Measurements from ENCODE around the gene NECAB3.

DNA sequence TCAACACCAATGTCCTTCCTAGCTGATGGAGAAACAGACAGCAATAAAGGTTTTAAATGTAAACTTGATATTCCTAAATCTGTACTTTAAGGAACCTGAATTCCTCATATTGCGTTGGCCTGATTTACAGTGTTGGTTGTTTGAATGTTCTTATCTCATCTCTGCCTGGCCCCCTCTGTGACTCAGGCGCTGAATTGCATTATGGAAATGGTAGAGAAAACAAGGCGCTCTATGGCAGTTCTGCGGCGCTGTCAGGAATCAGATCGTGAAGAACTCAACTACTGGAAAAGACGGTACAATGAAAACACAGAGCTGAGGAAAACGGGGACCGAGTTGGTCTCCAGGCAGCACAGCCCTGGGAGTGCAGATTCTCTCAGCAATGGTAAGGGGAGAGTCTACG is 44.7 kb downstream of the NECAB3 start:
- TF ChIP-seq, protein P1, sequence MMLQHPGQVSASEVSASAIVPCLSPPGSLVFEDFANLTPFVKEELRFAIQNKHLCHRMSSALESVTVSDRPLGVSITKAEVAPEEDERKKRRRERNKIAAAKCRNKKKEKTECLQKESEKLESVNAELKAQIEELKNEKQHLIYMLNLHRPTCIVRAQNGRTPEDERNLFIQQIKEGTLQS (IDR thresholded peaks at IDR 0.05): no peak
- TF ChIP-seq, protein P2, sequence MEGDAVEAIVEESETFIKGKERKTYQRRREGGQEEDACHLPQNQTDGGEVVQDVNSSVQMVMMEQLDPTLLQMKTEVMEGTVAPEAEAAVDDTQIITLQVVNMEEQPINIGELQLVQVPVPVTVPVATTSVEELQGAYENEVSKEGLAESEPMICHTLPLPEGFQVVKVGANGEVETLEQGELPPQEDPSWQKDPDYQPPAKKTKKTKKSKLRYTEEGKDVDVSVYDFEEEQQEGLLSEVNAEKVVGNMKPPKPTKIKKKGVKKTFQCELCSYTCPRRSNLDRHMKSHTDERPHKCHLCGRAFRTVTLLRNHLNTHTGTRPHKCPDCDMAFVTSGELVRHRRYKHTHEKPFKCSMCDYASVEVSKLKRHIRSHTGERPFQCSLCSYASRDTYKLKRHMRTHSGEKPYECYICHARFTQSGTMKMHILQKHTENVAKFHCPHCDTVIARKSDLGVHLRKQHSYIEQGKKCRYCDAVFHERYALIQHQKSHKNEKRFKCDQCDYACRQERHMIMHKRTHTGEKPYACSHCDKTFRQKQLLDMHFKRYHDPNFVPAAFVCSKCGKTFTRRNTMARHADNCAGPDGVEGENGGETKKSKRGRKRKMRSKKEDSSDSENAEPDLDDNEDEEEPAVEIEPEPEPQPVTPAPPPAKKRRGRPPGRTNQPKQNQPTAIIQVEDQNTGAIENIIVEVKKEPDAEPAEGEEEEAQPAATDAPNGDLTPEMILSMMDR (IDR thresholded peaks at IDR 0.05; ENCODE audit: low read depth, low read length, missing input control): no peak
- TF ChIP-seq JUND (IDR thresholded peaks at IDR 0.05) (no peak), GABPA (IDR thresholded peaks at IDR 0.05 in 1 of 2, conservative IDR thresholded peaks at IDR 0.05 in 1 of 2) (no peak), RAD21 (IDR thresholded peaks at IDR 0.05) (no peak), TAF1 (conservative IDR thresholded peaks at IDR 0.05) (no peak), YY1 (IDR thresholded peaks at IDR 0.05) (no peak), HNF4A (conservative IDR thresholded peaks at IDR 0.05) (no peak)
- TF ChIP-seq, protein P3, sequence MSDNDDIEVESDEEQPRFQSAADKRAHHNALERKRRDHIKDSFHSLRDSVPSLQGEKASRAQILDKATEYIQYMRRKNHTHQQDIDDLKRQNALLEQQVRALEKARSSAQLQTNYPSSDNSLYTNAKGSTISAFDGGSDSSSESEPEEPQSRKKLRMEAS (IDR thresholded peaks at IDR 0.05): no peak
- TF ChIP-seq, protein P4, sequence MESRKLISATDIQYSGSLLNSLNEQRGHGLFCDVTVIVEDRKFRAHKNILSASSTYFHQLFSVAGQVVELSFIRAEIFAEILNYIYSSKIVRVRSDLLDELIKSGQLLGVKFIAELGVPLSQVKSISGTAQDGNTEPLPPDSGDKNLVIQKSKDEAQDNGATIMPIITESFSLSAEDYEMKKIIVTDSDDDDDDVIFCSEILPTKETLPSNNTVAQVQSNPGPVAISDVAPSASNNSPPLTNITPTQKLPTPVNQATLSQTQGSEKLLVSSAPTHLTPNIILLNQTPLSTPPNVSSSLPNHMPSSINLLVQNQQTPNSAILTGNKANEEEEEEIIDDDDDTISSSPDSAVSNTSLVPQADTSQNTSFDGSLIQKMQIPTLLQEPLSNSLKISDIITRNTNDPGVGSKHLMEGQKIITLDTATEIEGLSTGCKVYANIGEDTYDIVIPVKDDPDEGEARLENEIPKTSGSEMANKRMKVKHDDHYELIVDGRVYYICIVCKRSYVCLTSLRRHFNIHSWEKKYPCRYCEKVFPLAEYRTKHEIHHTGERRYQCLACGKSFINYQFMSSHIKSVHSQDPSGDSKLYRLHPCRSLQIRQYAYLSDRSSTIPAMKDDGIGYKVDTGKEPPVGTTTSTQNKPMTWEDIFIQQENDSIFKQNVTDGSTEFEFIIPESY (IDR thresholded peaks at IDR 0.05): no peak
- TF ChIP-seq, protein P5, sequence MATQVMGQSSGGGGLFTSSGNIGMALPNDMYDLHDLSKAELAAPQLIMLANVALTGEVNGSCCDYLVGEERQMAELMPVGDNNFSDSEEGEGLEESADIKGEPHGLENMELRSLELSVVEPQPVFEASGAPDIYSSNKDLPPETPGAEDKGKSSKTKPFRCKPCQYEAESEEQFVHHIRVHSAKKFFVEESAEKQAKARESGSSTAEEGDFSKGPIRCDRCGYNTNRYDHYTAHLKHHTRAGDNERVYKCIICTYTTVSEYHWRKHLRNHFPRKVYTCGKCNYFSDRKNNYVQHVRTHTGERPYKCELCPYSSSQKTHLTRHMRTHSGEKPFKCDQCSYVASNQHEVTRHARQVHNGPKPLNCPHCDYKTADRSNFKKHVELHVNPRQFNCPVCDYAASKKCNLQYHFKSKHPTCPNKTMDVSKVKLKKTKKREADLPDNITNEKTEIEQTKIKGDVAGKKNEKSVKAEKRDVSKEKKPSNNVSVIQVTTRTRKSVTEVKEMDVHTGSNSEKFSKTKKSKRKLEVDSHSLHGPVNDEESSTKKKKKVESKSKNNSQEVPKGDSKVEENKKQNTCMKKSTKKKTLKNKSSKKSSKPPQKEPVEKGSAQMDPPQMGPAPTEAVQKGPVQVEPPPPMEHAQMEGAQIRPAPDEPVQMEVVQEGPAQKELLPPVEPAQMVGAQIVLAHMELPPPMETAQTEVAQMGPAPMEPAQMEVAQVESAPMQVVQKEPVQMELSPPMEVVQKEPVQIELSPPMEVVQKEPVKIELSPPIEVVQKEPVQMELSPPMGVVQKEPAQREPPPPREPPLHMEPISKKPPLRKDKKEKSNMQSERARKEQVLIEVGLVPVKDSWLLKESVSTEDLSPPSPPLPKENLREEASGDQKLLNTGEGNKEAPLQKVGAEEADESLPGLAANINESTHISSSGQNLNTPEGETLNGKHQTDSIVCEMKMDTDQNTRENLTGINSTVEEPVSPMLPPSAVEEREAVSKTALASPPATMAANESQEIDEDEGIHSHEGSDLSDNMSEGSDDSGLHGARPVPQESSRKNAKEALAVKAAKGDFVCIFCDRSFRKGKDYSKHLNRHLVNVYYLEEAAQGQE (IDR thresholded peaks at IDR 0.05): no peak
